ENCODE data around the gene ABTB2.

ABTB2 gene

DNA sequence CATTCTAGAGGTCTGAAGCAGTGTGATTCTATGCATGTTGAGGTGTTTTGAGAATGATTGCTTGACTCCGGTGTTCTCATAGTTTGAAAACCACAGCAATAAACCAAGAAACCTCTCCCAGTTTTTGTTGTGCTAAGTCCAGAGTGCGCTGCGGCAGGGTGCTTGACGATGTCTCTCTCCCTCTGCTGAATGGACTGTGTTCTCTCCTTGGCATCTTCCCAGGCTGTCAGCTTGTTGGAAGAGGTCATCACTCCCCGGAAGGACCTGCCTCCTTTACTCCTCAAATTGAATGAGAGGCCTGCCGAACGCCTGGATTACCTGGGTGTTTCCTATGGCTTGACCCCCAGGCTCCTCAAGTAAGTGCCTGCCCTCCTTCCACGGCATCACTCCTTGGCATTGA lies 221.4 kb downstream of the ABTB2 start:
- ChIA-PET POLR2A (interaction anchor here (1.7 kb wide), 1 partner anchor 31 kb away, joined by 4 read pairs; the partner anchor contains the start of gene NAT10), CTCF (no interaction called here)
- no peak for TF ChIP-seq SUZ12 (IDR thresholded peaks at IDR 0.05)
- no peak for DNase-seq (ENCODE audit: extremely low spot score)

- DNase-seq (ENCODE audit: extremely low spot score): no peak
- TF ChIP-seq SP1 (IDR thresholded peaks at IDR 0.05) (no peak), FOXK2 (IDR thresholded peaks at IDR 0.05) (no peak), ZNF384 (IDR thresholded peaks at IDR 0.05) (no peak), L3MBTL2 (conservative IDR thresholded peaks at IDR 0.05) (no peak), FOXA1 (IDR thresholded peaks at IDR 0.05) (no peak), HDGF (IDR thresholded peaks at IDR 0.05; ENCODE audit: borderline replicate concordance) (no peak), NFRKB (IDR thresholded peaks at IDR 0.05) (no peak), ARNT (IDR thresholded peaks at IDR 0.05) (no peak), SUZ12 (IDR thresholded peaks at IDR 0.05) (no peak)
- POLR2A ChIA-PET: no interaction called here
- CTCF ChIA-PET: interaction anchor here (0.9 kb wide), 1 partner anchor 14 kb away, joined by 9 read pairs; no protein-coding TSS in a partner anchor
Measured at GRCh38 chr11:34135439-34135838, 222.4 kb downstream of the ABTB2 start.

DNA sequence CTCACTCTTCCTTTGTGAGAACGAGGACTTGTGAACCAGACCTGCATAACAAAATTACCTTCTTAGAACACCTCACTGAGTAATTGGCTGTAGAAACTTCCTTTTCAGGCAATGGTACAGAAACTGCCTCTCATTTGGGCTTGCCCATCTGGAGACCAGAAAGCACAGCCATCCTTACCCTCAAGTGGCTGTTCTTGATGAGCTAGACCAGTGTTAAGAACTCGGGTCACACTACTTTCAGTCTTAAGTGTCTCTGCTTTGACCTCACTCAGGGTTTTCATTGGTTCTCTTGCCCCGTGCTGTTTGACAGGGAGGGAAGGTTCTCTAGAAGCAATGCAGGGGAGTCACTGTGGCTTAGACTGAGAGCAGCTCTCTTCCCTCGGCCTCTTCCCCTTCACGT lies 223.0 kb downstream of the ABTB2 start:
- TF ChIP-seq CTBP1 (IDR thresholded peaks at IDR 0.05; ENCODE audit: borderline replicate concordance): no peak
- TF ChIP-seq L3MBTL2 (conservative IDR thresholded peaks at IDR 0.05): no peak
- no peak for TF ChIP-seq TARDBP (IDR thresholded peaks at IDR 0.05)
- TF ChIP-seq, protein P1, sequence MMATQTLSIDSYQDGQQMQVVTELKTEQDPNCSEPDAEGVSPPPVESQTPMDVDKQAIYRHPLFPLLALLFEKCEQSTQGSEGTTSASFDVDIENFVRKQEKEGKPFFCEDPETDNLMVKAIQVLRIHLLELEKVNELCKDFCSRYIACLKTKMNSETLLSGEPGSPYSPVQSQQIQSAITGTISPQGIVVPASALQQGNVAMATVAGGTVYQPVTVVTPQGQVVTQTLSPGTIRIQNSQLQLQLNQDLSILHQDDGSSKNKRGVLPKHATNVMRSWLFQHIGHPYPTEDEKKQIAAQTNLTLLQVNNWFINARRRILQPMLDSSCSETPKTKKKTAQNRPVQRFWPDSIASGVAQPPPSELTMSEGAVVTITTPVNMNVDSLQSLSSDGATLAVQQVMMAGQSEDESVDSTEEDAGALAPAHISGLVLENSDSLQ (IDR thresholded peaks at IDR 0.05): no peak
- no peak for TF ChIP-seq FOXA1 (IDR thresholded peaks at IDR 0.05)
- no peak for TF ChIP-seq LEF1 (IDR thresholded peaks at IDR 0.05; ENCODE audit: borderline replicate concordance)
- TF ChIP-seq ARNT (IDR thresholded peaks at IDR 0.05): no peak
- TF ChIP-seq ELF4 (IDR thresholded peaks at IDR 0.05): no peak
- no peak for TF ChIP-seq FOXM1 (IDR thresholded peaks at IDR 0.05; ENCODE audit: borderline replicate concordance)
- TF ChIP-seq FOXK2 (IDR thresholded peaks at IDR 0.05): no peak
- no peak for TF ChIP-seq BHLHE40 (IDR thresholded peaks at IDR 0.05; ENCODE audit: borderline replicate concordance)
- no peak for TF ChIP-seq SUZ12 (IDR thresholded peaks at IDR 0.05)
- TF ChIP-seq HDGF (IDR thresholded peaks at IDR 0.05; ENCODE audit: borderline replicate concordance): no peak
- no peak for TF ChIP-seq NFRKB (IDR thresholded peaks at IDR 0.05)
- no peak for TF ChIP-seq SP1 (IDR thresholded peaks at IDR 0.05)
- TF ChIP-seq ZNF384 (IDR thresholded peaks at IDR 0.05): no peak
- ChIA-PET POLR2A (no interaction called here), CTCF (no interaction called here)
- no peak for DNase-seq (ENCODE audit: extremely low spot score)

- POLR2A ChIA-PET: no interaction called here
- TF ChIP-seq ELF4 (IDR thresholded peaks at IDR 0.05) (no peak), TARDBP (IDR thresholded peaks at IDR 0.05) (no peak), L3MBTL2 (conservative IDR thresholded peaks at IDR 0.05) (no peak), FOXM1 (IDR thresholded peaks at IDR 0.05; ENCODE audit: borderline replicate concordance) (no peak), SP1 (IDR thresholded peaks at IDR 0.05) (no peak), ARNT (IDR thresholded peaks at IDR 0.05) (no peak), FOXA1 (IDR thresholded peaks at IDR 0.05) (no peak), HDGF (IDR thresholded peaks at IDR 0.05; ENCODE audit: borderline replicate concordance) (no peak), CTBP1 (IDR thresholded peaks at IDR 0.05; ENCODE audit: borderline replicate concordance) (no peak), ZNF384 (IDR thresholded peaks at IDR 0.05) (no peak), LEF1 (IDR thresholded peaks at IDR 0.05; ENCODE audit: borderline replicate concordance) (no peak), SUZ12 (IDR thresholded peaks at IDR 0.05) (no peak), FOXK2 (IDR thresholded peaks at IDR 0.05) (no peak), NFRKB (IDR thresholded peaks at IDR 0.05) (no peak), BHLHE40 (IDR thresholded peaks at IDR 0.05; ENCODE audit: borderline replicate concordance) (no peak)
- TF ChIP-seq, protein P1 (IDR thresholded peaks at IDR 0.05): no peak
- DNase-seq (ENCODE audit: extremely low spot score): no peak
- CTCF ChIA-PET: no interaction called here
Measured at GRCh38 chr11:34132261-34132965, 225.4 kb downstream of the ABTB2 start.

- TF ChIP-seq BHLHE40 (IDR thresholded peaks at IDR 0.05; ENCODE audit: borderline replicate concordance) (no peak), FOXM1 (IDR thresholded peaks at IDR 0.05; ENCODE audit: borderline replicate concordance) (no peak), HDGF (IDR thresholded peaks at IDR 0.05; ENCODE audit: borderline replicate concordance) (no peak), SP1 (IDR thresholded peaks at IDR 0.05) (no peak)
- no peak for DNase-seq (ENCODE audit: extremely low spot score)
- ChIA-PET CTCF (no interaction called here), POLR2A (no interaction called here)
Measured at GRCh38 chr11:34128824-34129223, 229.0 kb downstream of the ABTB2 start.

- DNase-seq (ENCODE audit: extremely low spot score): no peak
- ChIA-PET POLR2A (no interaction called here), CTCF (no interaction called here)
- TF ChIP-seq L3MBTL2 (conservative IDR thresholded peaks at IDR 0.05) (no peak), CTBP1 (IDR thresholded peaks at IDR 0.05; ENCODE audit: borderline replicate concordance) (no peak), ELF4 (IDR thresholded peaks at IDR 0.05) (no peak), FOXM1 (IDR thresholded peaks at IDR 0.05; ENCODE audit: borderline replicate concordance) (no peak), TARDBP (IDR thresholded peaks at IDR 0.05) (no peak), LEF1 (IDR thresholded peaks at IDR 0.05; ENCODE audit: borderline replicate concordance) (no peak), ZNF384 (IDR thresholded peaks at IDR 0.05) (no peak), SP1 (IDR thresholded peaks at IDR 0.05) (no peak), NFRKB (IDR thresholded peaks at IDR 0.05) (no peak), HDGF (IDR thresholded peaks at IDR 0.05; ENCODE audit: borderline replicate concordance) (no peak), FOXK2 (IDR thresholded peaks at IDR 0.05) (no peak), ARNT (IDR thresholded peaks at IDR 0.05) (no peak), BHLHE40 (IDR thresholded peaks at IDR 0.05; ENCODE audit: borderline replicate concordance) (no peak), SUZ12 (IDR thresholded peaks at IDR 0.05) (no peak), FOXA1 (IDR thresholded peaks at IDR 0.05) (no peak)
- TF ChIP-seq, protein P1 (IDR thresholded peaks at IDR 0.05): no peak
Measured at GRCh38 chr11:34126959-34127848, 230.6 kb downstream of the ABTB2 start.

All from HEK293T (cell line).